HG03108 (cell line): ENCODE data around the gene ADAMTSL3.

Source experiments
- ATAC-seq: cut with Tn5 transposase; IDR thresholded peaks from one replicate; pipeline ENCODE4 v1.9.1; 2021; ENCODE audit warnings: moderate library complexity; ENCODE audit not compliant: unreplicated experiment

ADAMTSL3 gene

DNA sequence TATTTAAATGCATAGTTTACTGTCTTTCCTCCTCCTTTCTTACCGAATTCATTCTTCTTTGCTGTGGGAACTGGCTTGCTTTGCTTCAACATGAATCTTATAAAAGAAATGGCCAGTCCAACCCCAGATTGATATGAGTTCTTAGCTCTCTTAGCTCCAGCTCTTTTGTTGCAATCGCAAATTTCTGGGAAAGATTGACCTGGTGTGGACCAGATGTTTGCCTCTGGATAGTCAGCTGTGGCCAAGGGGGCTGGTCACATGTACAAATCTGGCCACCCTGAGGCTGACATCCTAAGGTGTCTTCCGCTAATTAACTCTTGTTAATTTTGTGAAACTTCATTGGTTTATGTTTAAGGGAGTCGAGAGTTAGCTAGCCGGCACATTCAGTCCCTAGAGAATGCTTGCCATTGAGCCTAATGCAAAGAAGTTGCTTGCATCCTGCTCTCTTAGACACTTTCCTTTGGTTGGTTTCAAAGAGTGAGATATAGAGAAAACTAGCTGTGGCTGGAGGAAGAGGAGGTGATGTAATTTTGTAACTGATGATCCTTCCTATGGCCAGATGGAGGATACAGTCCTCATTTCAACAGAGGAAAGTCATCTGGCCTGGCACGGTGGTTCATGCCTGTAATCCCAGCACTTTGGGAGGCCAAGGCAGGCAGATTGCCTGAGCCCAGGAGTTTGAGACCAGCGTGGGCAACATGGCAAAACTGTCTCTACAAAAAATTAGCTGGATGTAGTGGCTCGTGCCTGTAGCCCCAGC is 162.4 kb downstream of the ADAMTSL3 start:
- no peak for ATAC-seq

DNA sequence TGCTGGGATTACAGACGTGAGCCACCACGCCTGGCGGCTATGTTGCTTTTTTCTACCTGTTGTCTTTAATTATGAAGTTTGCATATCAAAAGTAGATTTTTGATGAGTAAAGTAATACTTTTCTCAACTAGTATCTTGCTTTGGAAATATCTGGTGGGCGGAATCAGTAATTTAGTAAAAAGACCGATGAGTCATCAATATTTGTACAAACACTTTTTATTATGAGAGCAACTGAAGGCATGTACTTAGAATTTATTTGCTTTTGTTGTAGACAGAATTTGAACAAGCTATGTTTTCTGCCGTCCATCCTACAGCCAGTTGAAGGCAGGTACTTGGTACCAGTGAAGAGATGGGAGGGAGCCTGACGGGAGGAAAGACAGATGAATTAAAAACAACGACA is 164.7 kb downstream of the ADAMTSL3 start:
- no peak for ATAC-seq

DNA sequence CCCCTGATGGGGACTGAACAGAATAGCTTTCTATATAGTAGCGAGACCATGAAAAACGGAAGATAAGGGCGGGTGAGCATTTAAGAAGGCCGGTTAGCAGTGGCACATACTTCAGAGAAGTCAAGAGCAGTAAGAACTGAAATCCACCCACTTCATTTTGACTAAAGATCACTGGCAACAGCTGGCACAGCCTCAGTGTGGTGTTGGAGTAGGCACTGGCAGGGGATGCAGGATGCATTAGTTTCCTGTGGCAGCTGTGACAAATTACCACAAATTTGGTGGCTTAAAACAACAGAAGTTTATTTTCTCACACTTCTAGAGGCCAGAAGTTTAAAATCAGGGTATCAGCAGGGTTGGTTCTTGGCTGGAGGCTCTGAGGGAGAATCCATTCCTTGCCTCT is 176.5 kb downstream of the ADAMTSL3 start:
- ATAC-seq, result no peak

DNA sequence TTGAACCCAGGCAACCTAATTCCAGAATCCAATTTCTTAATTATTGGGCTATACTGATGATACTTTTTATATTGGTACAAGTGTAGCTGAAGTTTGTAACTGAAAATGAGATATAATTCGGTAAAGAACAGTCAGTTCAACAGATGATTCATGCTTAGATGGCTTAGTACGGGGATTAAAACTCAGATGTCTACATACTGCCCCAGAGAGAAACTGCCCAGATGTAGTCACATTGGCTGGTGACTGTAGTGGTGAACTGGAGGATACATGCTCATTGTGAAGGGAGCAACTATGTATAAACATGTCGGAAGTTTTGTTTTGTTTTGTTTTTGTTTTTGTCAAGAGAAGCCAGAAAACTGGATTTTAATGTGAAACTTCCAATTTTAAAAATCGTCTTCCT is 179.6 kb downstream of the ADAMTSL3 start:
- no peak for ATAC-seq

DNA sequence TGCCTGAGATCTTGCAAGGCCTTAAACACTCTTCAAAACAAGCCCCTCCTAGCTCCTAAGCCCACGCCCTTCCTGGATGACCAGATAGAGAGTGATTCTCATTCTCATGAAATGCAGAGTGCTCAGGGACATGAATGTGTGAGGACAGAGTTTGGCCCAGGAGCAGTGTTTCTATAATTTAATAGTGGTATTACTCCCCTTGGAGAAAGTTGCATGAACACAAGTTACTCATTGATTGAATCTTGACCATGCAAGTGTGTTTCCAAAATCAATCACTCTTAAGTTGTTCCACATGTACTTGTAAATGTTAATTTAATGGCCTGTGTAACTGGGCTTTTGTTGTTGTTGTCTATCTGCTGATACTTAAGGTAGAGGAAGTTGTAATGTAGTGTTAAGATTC is 181.6 kb downstream of the ADAMTSL3 start:
- no peak for ATAC-seq

DNA sequence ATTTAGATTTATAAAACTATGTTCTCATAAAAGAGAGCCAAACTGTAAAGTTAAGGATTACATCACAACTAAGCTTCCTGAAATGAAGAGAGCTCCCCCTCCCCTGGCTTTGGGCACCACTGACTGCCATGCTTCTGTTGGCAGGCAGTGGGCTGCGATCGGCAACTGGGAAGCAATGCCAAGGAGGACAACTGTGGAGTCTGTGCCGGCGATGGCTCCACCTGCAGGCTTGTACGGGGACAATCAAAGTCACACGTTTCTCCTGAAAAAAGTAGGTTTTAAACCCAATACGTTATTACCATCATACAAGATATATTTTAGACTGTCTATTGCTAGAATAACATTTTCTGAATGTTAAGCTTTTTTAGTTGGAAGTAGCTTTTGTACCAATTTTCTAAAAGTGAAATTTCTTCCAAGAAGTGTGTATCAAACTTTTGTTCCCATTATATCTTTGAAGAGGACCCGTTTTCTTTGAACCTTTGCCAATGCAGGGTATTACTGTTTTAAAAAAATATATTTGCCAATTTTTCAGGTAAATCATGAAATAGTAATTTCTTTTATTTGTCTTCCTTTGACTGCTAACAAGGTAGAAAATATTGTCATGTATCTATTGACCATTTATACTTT is 184.1 kb downstream of the ADAMTSL3 start:
- ATAC-seq, result no peak

DNA sequence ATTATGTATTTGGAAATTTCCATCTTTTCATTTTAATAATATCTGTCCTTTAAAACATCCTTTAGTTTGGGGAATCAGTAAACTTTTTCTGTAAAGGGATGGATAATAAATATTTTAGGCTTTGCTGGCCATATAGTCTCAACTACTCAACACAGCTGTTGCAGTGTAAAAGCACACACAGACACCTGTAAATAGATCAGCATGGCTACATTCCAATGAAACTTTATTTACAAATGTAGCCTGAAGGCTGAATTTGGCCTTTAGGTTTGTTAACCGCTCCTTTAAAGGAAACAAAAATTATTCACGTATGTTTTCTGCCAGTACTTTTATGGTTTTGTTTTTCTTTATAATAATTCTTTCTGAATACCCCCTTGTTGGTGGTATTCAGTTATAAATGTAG is 184.8 kb downstream of the ADAMTSL3 start:
- ATAC-seq, result no peak

DNA sequence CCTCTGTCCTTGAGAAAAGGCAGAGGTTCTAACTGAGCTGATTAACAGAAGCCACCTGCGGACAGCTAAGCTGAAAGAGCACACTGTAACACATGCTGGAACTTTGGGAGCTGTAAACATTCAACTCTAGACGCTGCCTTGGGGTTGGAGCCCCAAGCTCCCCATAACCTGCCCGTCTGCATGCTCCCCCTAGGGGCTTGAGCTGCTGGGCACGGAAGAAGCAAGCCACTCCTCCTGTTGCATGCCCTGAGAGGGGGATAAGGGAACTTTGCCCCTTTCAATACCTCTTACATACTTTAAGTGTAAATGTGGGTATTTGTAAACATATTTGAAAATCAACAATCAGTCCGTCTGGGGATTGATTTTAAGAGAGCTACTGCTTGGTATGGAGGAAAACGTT is 188.4 kb downstream of the ADAMTSL3 start:
- no peak for ATAC-seq

DNA sequence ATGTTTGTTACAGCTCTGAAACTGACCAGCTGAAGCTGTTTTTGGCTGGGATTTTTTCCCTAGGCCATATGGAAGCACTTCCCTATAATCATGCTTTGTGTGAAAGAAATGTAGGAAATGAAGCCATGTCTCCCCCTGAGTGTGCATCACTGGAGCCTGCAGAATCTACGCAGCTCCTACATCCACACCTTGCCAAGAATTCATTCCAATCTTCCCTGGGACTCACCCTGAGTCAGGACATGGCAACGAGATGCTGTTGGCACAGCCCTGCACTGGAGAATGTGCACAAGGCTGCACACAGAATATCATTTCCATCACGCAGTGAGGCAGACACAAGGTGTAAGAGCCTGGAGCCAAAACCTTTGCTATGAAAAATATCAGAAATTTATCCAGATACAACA is 189.5 kb downstream of the ADAMTSL3 start:
- no peak for ATAC-seq

DNA sequence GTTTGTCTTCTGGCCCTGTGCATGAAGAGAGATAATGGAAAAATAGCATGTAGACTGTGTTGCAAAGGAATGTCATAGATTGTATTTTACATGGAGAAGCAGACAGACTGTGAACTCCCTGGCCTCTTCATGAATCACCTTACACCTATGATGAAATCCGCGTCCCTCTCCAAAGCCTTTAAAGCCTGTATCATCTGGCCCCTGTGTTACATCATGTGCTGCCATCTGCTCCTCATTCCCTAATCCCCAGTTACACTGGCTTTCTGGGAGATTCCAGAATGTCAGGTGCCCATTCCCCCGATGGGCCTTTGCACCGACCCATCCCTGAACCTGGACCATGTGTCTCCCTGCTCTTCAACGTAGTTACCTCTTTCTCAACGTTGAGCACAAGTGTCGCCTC is 190.8 kb downstream of the ADAMTSL3 start:
- no peak for ATAC-seq

DNA sequence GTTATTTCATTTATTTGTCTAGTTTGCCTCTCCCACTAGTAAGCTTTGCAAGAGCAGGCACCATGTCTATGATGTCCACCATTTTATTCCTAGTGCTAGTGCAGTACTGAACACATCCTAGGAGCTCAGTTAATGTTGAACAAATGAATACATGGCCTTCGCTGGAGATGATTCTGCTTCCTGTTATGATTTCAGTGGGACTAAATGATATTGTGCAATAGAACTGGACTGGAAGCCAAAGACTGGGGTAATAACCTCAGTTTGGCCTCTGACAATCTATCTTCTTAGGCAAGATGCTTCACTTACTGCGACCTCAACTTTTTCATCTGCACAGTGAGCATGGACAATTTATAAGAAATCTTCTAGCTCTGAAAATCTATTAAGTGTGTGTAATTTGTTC is 191.3 kb downstream of the ADAMTSL3 start:
- ATAC-seq, result no peak

DNA sequence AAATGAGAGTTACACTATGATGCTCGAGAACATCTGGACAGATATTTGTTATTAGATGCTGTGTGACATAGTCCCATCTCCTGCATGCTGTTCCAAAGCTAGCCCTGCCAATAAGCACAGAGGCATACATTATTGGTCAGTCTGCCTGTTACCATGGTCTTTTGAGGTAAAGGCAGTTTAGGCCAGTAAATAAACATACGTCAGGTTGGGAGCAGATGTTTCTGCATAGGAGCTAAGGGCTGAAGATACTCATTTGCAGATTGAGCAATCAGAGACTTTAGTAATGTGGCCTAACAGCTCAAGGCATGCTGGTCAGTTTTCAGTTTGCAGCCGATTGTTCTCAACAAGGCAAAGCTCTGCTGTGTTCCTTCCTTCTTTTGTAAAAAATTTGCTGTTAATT is 192.9 kb downstream of the ADAMTSL3 start:
- ATAC-seq, result no peak

DNA sequence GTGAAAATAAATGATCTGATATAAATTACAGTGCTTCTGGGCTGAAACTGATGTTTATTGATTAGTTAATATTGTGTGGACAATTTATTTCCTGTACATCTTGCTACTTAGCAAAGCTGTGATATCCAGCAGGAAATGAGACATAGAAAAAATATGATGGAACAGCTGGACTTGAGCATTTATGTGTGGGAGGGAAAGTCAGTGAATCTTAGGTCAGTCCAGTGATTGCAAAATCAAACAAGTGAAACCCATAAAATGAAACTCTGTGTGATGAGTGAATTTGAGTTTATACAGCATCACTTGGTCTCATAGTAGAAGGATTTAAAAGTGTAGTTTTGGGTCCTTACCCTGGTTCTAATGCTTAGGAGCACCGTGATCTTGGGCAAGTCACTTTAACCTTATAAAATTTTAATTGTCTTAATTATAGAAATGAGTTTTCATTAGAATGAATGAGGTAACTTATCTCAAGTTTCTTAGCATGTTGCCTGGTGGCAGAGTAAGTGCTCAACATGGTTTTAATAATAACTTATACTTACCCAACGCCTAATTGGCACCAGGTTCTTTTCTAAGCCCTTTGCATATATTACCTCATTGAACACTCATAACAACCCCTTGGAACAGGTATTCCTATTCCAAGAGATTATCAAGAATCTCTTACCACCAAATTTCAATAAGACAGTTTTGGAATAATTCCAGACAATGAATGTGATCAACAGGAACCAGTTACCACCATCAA is 194.6 kb downstream of the ADAMTSL3 start:
- ATAC-seq, result no peak

DNA sequence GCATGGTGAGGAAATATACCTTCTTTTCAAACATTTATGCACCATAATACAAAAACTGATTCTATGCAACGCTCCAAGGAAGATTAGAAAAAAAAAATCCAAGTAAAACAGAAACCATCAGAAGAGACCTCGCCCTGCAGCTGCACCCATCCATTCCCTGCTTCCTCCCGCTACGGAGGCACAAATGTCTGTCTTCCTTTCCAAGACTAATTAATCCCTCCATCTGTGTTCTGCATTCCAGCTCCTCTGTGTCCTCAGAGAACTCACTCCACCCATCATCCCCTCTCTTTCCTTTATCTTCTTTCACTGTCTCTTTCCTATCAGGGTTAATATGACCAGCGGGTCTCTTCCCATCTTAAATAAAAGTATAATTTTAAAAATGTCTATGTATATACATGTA is 196.1 kb downstream of the ADAMTSL3 start:
- ATAC-seq, result no peak

DNA sequence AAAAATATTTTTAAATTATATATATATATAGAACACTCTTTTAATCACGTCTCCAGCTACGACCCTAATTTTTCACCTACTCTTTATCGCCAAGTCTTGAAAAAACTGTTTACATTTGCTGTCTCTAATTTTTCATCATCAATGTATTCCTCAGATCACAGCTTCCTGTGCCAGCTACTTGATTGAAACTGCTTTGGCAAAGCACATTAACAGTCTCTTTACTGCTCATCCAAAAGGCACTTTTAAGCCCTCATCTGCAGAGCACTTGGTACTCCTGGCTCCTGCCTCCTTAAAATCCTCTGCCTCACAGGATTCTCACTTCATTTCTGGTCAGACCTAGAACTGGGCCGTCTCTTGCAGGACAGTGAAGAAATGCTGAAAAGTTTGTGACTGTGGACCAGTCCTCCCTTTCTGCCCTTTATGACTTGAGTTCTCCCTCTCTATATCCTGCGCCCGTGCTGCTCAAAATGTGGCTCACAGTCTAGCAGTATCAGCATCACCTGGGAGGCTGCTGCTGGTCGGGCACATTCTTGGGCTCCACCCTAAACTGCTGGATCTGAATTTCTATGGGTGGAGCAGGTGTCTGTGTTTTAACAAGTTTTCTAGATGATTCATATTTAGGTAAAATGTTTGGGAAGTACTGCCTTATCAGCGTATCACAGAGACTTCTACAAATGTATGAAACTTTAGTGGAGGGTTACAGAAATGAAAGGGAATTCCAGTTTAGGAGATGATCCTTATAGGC is 196.8 kb downstream of the ADAMTSL3 start:
- ATAC-seq, result no peak

DNA sequence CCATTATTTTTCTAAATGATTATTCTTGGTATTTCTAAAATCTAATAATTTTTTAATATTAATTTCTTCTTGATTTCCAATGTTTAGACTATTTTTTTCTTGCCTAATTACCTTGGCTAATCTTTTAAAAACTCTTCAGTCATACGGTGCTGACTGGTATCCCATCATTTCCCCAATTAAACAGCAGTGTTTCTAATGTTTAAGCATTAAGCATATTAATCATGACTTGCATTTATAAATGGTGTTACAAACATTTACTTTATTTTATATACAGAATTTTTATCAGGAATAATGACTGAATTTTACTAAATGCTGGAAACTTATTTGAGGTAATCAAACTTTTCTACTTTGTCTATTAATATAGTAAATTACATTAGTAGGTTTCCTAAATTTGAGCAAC is 199.3 kb downstream of the ADAMTSL3 start:
- no peak for ATAC-seq

DNA sequence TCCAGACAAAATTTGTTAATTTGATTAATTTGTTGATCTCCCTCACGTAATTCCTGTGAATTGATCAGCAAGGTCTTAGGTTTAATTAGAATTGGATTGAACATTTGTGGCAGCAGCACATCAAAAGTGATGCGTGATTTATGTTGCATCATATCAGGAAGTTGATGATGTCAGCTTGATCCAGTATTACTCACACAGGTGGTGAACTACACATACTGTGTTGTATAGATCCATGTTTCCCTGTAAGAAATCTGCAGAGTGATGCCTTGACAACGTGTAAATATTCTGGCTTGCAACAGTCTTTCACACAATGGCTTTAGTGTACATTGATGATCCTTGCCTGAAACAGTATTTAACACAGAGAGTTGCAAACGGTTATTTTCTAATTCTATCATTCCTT is 200.4 kb downstream of the ADAMTSL3 start:
- no peak for ATAC-seq

DNA sequence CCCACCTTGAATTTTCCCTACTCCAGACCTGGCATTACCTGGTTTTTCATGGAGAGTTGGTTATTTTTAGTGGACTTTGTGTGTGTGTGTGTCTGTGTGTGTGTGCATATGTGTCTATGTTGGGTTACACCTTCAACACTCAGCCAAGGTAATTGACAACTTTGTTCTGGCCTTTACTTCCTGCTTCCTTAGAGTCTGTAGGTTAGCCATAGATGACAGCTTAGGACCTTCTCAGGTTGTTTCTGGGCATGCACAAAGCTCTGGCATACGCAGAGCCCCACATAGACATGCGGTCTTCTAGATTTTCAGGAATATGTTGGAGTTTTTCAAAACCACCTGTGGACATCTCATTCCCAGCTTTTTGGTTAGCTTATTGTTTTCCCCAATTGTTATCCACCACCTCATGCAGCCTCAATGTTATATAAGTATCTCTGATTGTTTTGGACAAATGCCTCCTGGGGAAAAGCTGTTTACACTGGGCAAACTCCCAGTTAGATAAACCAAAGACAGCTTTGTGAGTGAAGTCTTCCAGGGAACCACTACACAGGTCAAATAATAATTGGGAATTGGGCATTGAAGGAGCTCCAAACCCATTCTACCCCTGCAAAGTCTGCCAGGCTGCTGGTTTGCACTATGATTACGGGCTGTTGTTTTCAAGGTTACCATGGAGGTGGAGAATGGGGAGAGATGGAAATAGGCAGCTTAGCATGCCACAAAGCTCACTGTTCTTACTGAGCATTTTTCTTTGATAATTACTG is 201.2 kb downstream of the ADAMTSL3 start:
- ATAC-seq, result no peak

DNA sequence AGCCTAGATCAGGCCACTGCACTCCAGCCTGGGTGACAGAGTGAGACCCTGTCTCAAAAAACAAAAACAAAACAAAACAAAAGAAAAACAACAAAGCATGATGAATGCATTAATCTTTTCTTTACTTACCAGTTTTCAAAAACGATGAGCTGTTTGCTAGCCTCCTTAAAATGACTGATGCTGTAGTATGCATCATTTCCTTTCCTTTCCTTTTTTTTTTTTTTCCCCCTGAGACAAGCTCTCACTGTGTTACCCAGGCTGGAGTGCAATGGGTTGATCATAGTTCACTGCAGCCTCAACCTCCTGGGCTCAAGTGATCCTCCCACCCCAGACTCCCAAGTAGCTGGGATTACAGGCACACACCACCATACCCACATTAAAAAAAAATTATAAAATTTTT is 202.0 kb downstream of the ADAMTSL3 start:
- no peak for ATAC-seq

DNA sequence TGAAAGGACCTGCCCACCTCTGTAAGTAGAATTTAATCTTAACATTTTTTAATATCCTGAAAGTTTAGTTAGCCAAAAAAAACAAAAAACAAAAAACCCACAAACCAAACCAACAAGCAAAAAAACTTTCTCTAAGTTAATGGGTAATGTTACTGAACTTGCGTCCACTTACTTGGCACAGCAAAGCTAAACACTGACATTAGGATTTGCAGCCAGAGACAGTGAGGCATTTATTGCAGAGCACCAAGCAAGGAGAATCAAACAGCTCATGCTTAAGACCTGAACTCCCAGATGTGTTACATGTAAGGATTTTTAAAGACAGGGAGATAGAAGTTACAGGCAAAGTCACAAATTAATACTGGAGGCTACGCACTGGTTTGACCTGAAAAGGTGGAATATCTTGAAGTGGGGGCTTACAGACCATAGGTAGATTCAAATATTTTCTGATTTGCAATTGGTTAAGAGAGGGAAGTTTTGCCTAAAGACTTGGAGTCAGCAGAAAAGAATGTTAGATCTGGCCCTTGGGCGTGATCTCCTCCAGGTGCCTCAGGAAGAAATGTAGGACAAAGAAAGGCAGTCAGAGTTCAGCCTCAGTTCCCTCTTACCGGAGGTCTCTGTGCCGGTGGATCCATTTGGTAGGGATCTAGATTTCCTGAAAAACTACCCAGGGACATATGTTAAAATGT is 205.0 kb downstream of the ADAMTSL3 start:
- no peak for ATAC-seq
